Measurements from ENCODE around the gene CD82. TPM values are rescaled to one million over a fixed set of nuclear protein-coding genes. Genes with fewer than 3 reads are reported as not detected.

Gene CD82
- total and polyA plus RNA-seq, 12 donors: 2.3 to 53.4 (median 17.8) TPM

GRCh38 chr11:44600839-44601383 lies 35.4 kb downstream of the CD82 start:
- intact Hi-C loops (cut with DNase I): no loop called here
- Histone ChIP-seq H3K36me3 (replicated peaks in 1 of 2) (no peaks in the 10 kb centered on the region), H3K27ac (no peak overlapping the region), H3K4me1 (replicated peaks in 1 of 2) (no peaks in the 10 kb centered on the region), H3K9me3 (replicated peaks in 1 of 3) (no peaks in the 10 kb centered on the region), H3K4me3 (no peak overlapping the region), H3K27me3 (no peaks in the 10 kb centered on the region)
- TF ChIP-seq POLR2A (IDR thresholded peaks at IDR 0.05): no peak
- no peak for TF ChIP-seq CTCF (IDR thresholded peaks at IDR 0.05)
- WGBS, 4 donors: 67 to 81% (median 74%) methylated on average over 3 to 10 of the region's 10 CpGs
- DNase-seq: no peak

GRCh38 chr11:44601471-44602370 lies 36.3 kb downstream of the CD82 start:
- Histone ChIP-seq H3K4me1 (replicated peaks in 1 of 2) (no peaks in the 10 kb centered on the region), H3K4me3 (no peak overlapping the region), H3K27ac (no peak overlapping the region), H3K36me3 (replicated peaks in 1 of 2) (no peaks in the 10 kb centered on the region), H3K9me3 (replicated peaks in 1 of 3) (no peaks in the 10 kb centered on the region), H3K27me3 (no peaks in the 10 kb centered on the region)
- DNase-seq: no peak
- TF ChIP-seq POLR2A (IDR thresholded peaks at IDR 0.05): no peak
- no peak for TF ChIP-seq CTCF (IDR thresholded peaks at IDR 0.05)
- WGBS, 4 donors: 80 to 86% (median 83%) methylated on average over 9 to 14 of the region's 14 CpGs
- intact Hi-C loops (cut with DNase I): no loop called here

- WGBS, 4 donors: 71 to 84% (median 78%) methylated on average over 5 to 6 of the region's 6 CpGs
- no peak for DNase-seq
- Histone ChIP-seq H3K27ac (no peak overlapping the region), H3K4me3 (no peak overlapping the region), H3K9me3 (replicated peaks in 1 of 3) (no peaks in the 10 kb centered on the region), H3K4me1 (replicated peaks in 1 of 2) (no peaks in the 10 kb centered on the region), H3K36me3 (replicated peaks in 1 of 2) (no peaks in the 10 kb centered on the region), H3K27me3 (no peaks in the 10 kb centered on the region)
- intact Hi-C loops (cut with DNase I): no loop called here
- no peak for TF ChIP-seq POLR2A (IDR thresholded peaks at IDR 0.05)
- TF ChIP-seq CTCF (IDR thresholded peaks at IDR 0.05): no peak
Observed at GRCh38 chr11:44602891-44603310, 37.4 kb downstream of the CD82 start.

- TF ChIP-seq POLR2A (IDR thresholded peaks at IDR 0.05): no peak
- no peak for TF ChIP-seq CTCF (IDR thresholded peaks at IDR 0.05)
- Histone ChIP-seq H3K4me1 (replicated peaks in 1 of 2) (no peaks in the 10 kb centered on the region), H3K27ac (no peak overlapping the region), H3K36me3 (replicated peaks in 1 of 2) (no peaks in the 10 kb centered on the region), H3K9me3 (replicated peaks in 1 of 3) (no peaks in the 10 kb centered on the region), H3K4me3 (no peak overlapping the region), H3K27me3 (no peaks in the 10 kb centered on the region)
- intact Hi-C loops (cut with DNase I): no loop called here
- no peak for DNase-seq
- WGBS, 4 donors: 84 to 92% (median 86%) methylated on average over 6 of the region's 6 CpGs
Observed at GRCh38 chr11:44604171-44604581, 38.7 kb downstream of the CD82 start.
